Keratinocyte (primary cell): ENCODE measurements around the gene ARHGAP18.

Experiments used
- EZH2 ChIP-seq: IDR thresholded peaks from one replicate; pipeline ENCODE4 v1.6.1; 2012; ENCODE audit warnings: inconsistent platforms, mild to moderate bottlenecking, low read length, moderate library complexity
- TF ChIP-seq, protein P1 (sequence below), 3 experiments: IDR thresholded peaks in 1 of 3; conservative IDR thresholded peaks in 1 of 3; optimal IDR thresholded peaks in 1 of 3; 2 replicates in 2 of 3; 3 replicates in 1 of 3; pipeline versions ENCODE3 to v1.5.1; 2011; ENCODE audit warnings: low read length in 3 of 3, mild to moderate bottlenecking in 3 of 3, moderate library complexity in 2 of 3, control low read depth in 1 of 3, inconsistent platforms in 1 of 3; ENCODE audit not compliant: insufficient read depth in 2 of 3; ENCODE audit errors: extremely low read depth in 1 of 3

DNA sequence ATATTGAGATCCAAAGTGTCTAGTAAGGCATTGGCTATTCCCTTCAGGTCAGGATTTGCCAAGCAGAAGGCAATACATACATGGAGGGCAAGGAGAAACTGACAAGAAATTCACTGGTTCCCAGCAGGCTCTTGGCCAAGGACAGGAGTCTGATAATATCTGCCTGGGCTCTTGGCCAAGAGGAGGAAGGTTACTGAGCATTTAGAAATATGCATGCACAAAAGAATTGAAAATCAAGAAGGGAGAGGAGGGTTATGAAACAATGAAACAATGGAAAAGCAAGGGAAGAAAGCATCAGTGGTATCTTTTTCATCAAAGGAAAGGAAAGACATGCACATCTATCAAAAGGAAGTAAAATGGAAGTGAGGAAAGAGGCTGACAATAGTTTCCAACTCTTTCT is 42.4 kb downstream of the ARHGAP18 start:
- TF ChIP-seq, protein P1, sequence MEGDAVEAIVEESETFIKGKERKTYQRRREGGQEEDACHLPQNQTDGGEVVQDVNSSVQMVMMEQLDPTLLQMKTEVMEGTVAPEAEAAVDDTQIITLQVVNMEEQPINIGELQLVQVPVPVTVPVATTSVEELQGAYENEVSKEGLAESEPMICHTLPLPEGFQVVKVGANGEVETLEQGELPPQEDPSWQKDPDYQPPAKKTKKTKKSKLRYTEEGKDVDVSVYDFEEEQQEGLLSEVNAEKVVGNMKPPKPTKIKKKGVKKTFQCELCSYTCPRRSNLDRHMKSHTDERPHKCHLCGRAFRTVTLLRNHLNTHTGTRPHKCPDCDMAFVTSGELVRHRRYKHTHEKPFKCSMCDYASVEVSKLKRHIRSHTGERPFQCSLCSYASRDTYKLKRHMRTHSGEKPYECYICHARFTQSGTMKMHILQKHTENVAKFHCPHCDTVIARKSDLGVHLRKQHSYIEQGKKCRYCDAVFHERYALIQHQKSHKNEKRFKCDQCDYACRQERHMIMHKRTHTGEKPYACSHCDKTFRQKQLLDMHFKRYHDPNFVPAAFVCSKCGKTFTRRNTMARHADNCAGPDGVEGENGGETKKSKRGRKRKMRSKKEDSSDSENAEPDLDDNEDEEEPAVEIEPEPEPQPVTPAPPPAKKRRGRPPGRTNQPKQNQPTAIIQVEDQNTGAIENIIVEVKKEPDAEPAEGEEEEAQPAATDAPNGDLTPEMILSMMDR (optimal IDR thresholded peaks at IDR 0.05 in 1 of 3, IDR thresholded peaks at IDR 0.05 in 1 of 3, conservative IDR thresholded peaks at IDR 0.05 in 1 of 3; ENCODE audit: extremely low read depth in 1 of 3, insufficient read depth in 2 of 3, low read length in 3 of 3): no peak
- no peak for TF ChIP-seq EZH2
